ENCODE results near the gene SLC25A5.
A peak's percentile ranks its signal among the peaks of the same experiment; 100 is the strongest.
"Not testable (repeated sequence)": the region's sequence is repeated elsewhere in the genome, so short reads cannot be mapped to it uniquely, and the experiment has no call there.

Gene SLC25A5

DNA sequence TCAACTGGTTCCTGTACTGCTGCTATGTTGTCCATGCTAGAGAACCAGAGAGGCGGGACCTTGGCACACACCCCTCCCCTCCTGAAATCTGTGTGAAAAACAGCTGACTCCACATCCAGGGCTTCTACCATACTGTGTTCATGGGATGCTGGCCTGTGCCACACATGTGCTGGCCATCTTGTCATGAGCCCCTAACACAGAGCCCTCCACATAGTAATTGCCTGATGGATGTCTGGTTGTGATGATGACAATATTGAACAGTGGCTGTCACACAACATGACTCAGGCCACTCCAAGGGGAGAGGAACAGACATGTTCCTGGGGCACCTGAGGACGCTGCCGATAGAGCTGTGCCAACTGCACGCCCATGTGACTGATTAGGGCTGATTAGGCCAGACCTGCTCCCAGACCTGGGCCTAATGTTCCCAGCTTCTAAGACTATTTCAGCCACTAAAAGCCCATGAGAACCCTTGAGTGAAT is 13.1 kb downstream of the SLC25A5 start:
- ChIA-PET POLR2A (interaction anchor here (1.7 kb wide), 1 partner anchor 12 kb away, joined by 4 read pairs; no protein-coding TSS in a partner anchor), CTCF (no interaction called here)
- TF ChIP-seq BHLHE40 (IDR thresholded peaks at IDR 0.05; ENCODE audit: borderline replicate concordance): no peak
- no peak for TF ChIP-seq FOXA1 (IDR thresholded peaks at IDR 0.05)
- TF ChIP-seq NFRKB (IDR thresholded peaks at IDR 0.05): no peak
- no peak for DNase-seq (ENCODE audit: extremely low spot score)

DNA sequence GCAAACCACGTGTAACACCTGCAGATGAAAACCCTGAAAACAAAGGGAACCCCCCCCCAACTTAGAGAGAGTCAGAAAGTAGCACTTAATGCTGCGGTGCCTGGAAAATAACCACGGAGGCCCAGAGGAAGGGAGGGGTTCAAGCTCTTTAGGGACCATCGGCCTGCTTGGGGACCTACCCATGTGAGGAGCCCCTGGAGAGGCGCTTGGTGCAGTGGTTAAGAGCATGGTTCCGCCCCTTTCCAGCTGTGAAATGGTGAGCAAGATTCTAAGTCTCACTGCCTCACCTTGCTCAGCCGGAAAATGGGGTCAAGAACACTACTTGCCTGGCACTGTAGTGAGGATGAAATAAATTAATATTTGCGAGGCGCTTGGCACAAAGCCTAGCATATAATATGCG is 13.8 kb downstream of the SLC25A5 start:
- no peak for DNase-seq (ENCODE audit: extremely low spot score)
- TF ChIP-seq ZNF384 (IDR thresholded peaks at IDR 0.05) (no peak), FOXA1 (IDR thresholded peaks at IDR 0.05) (no peak), FOXM1 (IDR thresholded peaks at IDR 0.05; ENCODE audit: borderline replicate concordance) (no peak), TARDBP (IDR thresholded peaks at IDR 0.05) (no peak), FOXK2 (IDR thresholded peaks at IDR 0.05) (no peak), SP1 (IDR thresholded peaks at IDR 0.05) (no peak), LEF1 (IDR thresholded peaks at IDR 0.05; ENCODE audit: borderline replicate concordance) (no peak), BHLHE40 (IDR thresholded peaks at IDR 0.05; ENCODE audit: borderline replicate concordance) (no peak), ARNT (IDR thresholded peaks at IDR 0.05) (no peak), NFRKB (IDR thresholded peaks at IDR 0.05) (no peak), HDGF (IDR thresholded peaks at IDR 0.05; ENCODE audit: borderline replicate concordance) (no peak), SUZ12 (IDR thresholded peaks at IDR 0.05) (no peak), CTBP1 (IDR thresholded peaks at IDR 0.05; ENCODE audit: borderline replicate concordance) (no peak), ELF4 (IDR thresholded peaks at IDR 0.05) (no peak), L3MBTL2 (conservative IDR thresholded peaks at IDR 0.05) (no peak)
- TF ChIP-seq, protein P1, sequence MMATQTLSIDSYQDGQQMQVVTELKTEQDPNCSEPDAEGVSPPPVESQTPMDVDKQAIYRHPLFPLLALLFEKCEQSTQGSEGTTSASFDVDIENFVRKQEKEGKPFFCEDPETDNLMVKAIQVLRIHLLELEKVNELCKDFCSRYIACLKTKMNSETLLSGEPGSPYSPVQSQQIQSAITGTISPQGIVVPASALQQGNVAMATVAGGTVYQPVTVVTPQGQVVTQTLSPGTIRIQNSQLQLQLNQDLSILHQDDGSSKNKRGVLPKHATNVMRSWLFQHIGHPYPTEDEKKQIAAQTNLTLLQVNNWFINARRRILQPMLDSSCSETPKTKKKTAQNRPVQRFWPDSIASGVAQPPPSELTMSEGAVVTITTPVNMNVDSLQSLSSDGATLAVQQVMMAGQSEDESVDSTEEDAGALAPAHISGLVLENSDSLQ (IDR thresholded peaks at IDR 0.05): no peak
- ChIA-PET CTCF (interaction anchor here (1.0 to 1.2 kb wide), 3 partner anchors 24 to 35 kb away, joined by 3 to 10 read pairs (median 4); no protein-coding TSS in a partner anchor), POLR2A (interaction anchor here (1.0 kb wide), 1 partner anchor 310 kb away, joined by 3 read pairs; the partner anchor contains the start of gene RPL39)

DNA sequence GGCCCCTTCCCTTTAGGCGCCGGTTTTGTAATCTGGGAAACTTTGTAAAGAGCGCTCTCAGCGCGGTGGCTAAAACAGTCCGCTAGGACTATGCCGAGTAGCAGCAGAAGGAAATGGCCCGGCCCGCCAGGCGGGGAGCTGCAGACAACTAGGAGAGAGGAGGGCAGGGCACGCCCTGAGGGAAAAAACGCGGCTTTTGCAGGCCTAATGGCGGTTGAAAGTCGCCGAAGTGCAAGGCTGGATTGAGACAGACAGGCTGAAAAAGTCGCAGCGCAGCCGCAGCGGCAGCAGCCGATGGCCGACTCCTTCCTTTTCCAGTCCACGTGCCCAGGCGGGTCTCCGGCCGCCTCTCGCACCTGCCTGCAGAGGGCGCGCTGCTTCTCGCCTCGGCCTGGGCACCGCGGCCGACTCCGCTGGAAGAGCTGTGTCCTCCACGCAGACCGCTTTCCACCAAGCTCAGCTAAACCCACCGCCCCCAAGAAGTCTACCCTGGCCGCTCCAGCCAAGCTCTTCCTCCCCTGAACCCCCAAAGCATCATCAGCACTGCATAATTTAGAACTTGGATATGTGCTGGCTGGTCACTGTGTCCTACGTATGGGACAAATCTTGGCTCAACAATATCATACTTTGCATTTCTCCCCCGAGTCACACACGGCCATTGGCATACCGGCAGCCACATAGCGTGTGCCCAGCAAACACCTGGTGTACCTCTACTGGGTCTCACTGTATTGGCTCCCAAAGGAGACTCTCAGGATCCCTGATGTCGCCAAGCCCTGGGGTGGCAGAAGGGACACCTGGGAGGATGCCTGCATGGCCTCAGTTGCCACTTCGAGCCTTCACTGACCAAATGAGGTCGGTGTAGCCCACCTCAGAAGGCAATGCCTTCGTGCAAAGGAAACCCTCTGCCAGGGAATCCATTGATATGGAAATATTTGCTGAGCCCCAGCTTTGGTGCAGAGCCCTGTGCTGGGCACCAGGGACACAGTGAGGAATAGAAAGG is 14.5 kb downstream of the SLC25A5 start:
- peak; percentile 84 for DNase-seq (ENCODE audit: extremely low spot score)
- ChIA-PET POLR2A (interaction anchor here (0.6 to 1.0 kb wide), 4 partner anchors 8 to 309 kb away, joined by 3 to 5 read pairs (median 4); partner anchors contain the start of gene RPL39), CTCF (interaction anchor here (0.5 to 1.4 kb wide), 13 partner anchors 9 to 275 kb away, joined by 3 to 10 read pairs (median 3); partner anchors contain the start of gene SOWAHD)
- TF ChIP-seq L3MBTL2 (conservative IDR thresholded peaks at IDR 0.05) (peak; percentile 95), ELF4 (IDR thresholded peaks at IDR 0.05) (no peak)

DNA sequence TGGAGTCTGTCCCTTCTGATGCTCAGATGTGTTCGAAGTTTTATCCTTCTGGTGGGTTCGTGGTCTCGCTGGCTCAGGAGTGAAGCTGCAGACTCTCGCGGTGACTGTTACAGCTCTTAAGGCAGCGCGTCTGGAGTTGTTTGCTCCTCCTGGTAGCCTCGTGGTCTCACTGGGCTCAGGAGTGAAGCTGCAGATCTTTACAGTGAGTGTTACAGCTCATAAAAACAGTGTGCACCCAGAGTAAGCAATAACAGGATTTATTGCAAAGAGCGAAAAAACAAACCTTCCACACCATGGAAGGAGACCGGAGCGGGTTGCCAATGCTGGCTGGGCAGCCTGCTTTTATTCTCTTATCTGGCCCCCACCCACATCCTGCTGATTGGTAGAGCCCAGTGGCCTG is 18.5 kb downstream of the SLC25A5 start:
- no peak for TF ChIP-seq CTBP1 (IDR thresholded peaks at IDR 0.05; ENCODE audit: borderline replicate concordance)
- no peak for TF ChIP-seq NFRKB (IDR thresholded peaks at IDR 0.05)
- no peak for TF ChIP-seq TARDBP (IDR thresholded peaks at IDR 0.05)
- no peak for TF ChIP-seq FOXA1 (IDR thresholded peaks at IDR 0.05)
- no peak for TF ChIP-seq SP1 (IDR thresholded peaks at IDR 0.05)
- TF ChIP-seq BHLHE40 (IDR thresholded peaks at IDR 0.05; ENCODE audit: borderline replicate concordance): no peak
- TF ChIP-seq SUZ12 (IDR thresholded peaks at IDR 0.05): no peak
- no peak for TF ChIP-seq HDGF (IDR thresholded peaks at IDR 0.05; ENCODE audit: borderline replicate concordance)
- TF ChIP-seq ARNT (IDR thresholded peaks at IDR 0.05): no peak
- TF ChIP-seq FOXK2 (IDR thresholded peaks at IDR 0.05): no peak
- TF ChIP-seq FOXM1 (IDR thresholded peaks at IDR 0.05; ENCODE audit: borderline replicate concordance): no peak
- TF ChIP-seq, protein P1 (IDR thresholded peaks at IDR 0.05): no peak
- TF ChIP-seq LEF1 (IDR thresholded peaks at IDR 0.05; ENCODE audit: borderline replicate concordance): no peak
- TF ChIP-seq ZNF384 (IDR thresholded peaks at IDR 0.05): no peak
- no peak for TF ChIP-seq L3MBTL2 (conservative IDR thresholded peaks at IDR 0.05)
- DNase-seq (ENCODE audit: extremely low spot score): no peak
- CTCF ChIA-PET: interaction anchor here (1.3 kb wide), 1 partner anchor 25 kb away, joined by 3 read pairs; no protein-coding TSS in a partner anchor
- POLR2A ChIA-PET: interaction anchor here (1.0 kb wide), 1 partner anchor 8 kb away, joined by 3 read pairs; no protein-coding TSS in a partner anchor

DNA sequence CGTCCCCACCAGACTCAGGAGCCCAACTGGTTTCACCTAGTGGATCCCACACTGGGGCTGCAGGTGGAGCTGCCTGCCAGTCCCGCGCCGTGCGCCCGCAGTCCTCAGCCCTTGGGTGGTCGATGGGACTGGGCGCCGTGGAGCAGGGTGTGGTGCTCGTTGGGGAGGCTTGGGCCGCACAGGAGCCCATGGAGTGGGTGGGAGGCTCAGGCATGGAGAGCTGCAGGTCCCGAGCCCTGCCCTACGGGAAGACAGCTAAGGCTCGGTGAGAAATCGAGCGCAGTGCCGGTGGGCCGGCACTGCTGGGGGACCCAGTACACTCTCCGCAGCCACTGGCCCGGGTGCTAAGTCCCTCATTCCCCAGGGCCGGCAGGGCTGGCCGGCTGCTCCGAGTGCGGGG is 19.5 kb downstream of the SLC25A5 start:
- CTCF ChIA-PET; DNase-seq (ENCODE audit: extremely low spot score): not testable (repeated sequence)
- POLR2A ChIA-PET: interaction anchor here (1.0 kb wide), 1 partner anchor 9 kb away, joined by 3 read pairs; no protein-coding TSS in a partner anchor

DNA sequence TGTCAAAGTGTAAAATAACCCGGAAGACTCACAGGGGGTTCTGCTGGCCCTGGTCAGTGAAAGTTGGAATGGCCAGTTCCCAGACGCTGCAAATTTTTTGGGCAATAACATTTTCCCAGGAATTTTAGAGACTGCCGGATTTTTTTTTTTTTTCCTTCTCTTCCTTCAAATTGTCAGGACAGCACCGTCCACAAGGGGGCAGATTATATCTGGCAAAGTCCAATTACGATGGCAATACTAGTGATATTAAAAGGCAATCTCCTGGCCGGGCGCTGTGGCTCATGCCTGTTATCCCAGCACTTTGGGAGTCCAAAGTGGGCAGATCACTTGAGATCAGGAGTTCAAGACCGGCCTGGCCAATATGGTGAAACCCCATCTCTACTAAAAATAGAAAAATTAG is 20.5 kb downstream of the SLC25A5 start:
- TF ChIP-seq HDGF (IDR thresholded peaks at IDR 0.05; ENCODE audit: borderline replicate concordance) (no peak), ZNF384 (IDR thresholded peaks at IDR 0.05) (peak; percentile 97)
- DNase-seq (ENCODE audit: extremely low spot score): peak; percentile 68
- ChIA-PET POLR2A (no interaction called here), CTCF (interaction anchor here (0.6 to 1.6 kb wide), 5 partner anchors 11 to 270 kb away, joined by 3 to 7 read pairs (median 4); no protein-coding TSS in a partner anchor)

All from HEK293T (cell line).